HepG2 (cell line): ENCODE measurements around the gene HSPA1L. TPM values are rescaled to one million over a fixed set of nuclear protein-coding genes. Genes with fewer than 3 reads are reported as not detected.

Experiments used
- FOXK1 ChIP-seq: sonication (generic); formaldehyde crosslinking; IDR thresholded peaks from 2 replicates; pipeline ENCODE4 v1.4.0; 2020; ENCODE audit warnings: low read depth, missing genetic modification reagents, borderline replicate concordance
- MAFK ChIP-seq, 2 experiments: IDR thresholded peaks in 1 of 2; conservative IDR thresholded peaks in 1 of 2; 2 replicates each; pipeline ENCODE4 v1.6.1; 2011; ENCODE audit warnings: improper control_type of control experiment in 2 of 2, low read length in 2 of 2
- TCF12 ChIP-seq, 2 experiments: fragments of 450-650 bp in 1 of 2; sonication (generic) in 1 of 2; formaldehyde crosslinking in 1 of 2; IDR thresholded peaks; 2 replicates each; pipeline versions ENCODE4 v1.6.1 to v1.8.0; 2017 to 2022; ENCODE audit warnings: antibody characterized with exemption in 1 of 2, mild to moderate bottlenecking in 1 of 2, missing genetic modification reagents in 1 of 2, moderate library complexity in 1 of 2
- ZNF333 ChIP-seq: sonication (generic); formaldehyde crosslinking; IDR thresholded peaks from 2 replicates; pipeline ENCODE4 v1.4.0; 2020; ENCODE audit warnings: mild to moderate bottlenecking, missing genetic modification reagents, borderline replicate concordance
- polyA plus RNA-seq, 8 experiments: library from polyadenylated mRNA; depleted of rRNA in 3 of 8; stranded (reverse) in 7 of 8; unstranded in 1 of 8; fragments of >200 nt; fragmentation: Illumina TruSeq in 4 of 8; extraction: Trizol in 4 of 8; gene quantifications; 2 replicates each; pipeline versions ENCODE4 v1.2.1 to v1.2.3, GENCODE V29; 2011 to 2016; ENCODE audit warnings: low read depth in 4 of 8, missing spikeins in 1 of 8, mixed read lengths in 1 of 8; ENCODE audit not compliant: insufficient read depth in 1 of 8
- total RNA-seq, 5 experiments: library from RNA; depleted of rRNA; stranded (reverse); fragments of >200 nt; fragmentation: Illumina TruSeq; extraction: Trizol; gene quantifications; 2 replicates each; pipeline ENCODE4 v1.2.3, GENCODE V29; 2016; ENCODE audit warnings: low read depth in 1 of 5
- TF ChIP-seq, protein P1 (sequence below), 2 experiments: fragments of 450-650 bp in 1 of 2; sonication (generic) in 1 of 2; formaldehyde crosslinking in 1 of 2; IDR thresholded peaks; 2 replicates each; pipeline versions ENCODE4 v1.6.1 to v1.8.0; 2016 to 2022; ENCODE audit warnings: antibody characterized with exemption in 1 of 2, mild to moderate bottlenecking in 1 of 2, missing genetic modification reagents in 1 of 2
- TF ChIP-seq, protein P2 (sequence below), 2 experiments: sonication (generic) in 1 of 2; formaldehyde crosslinking in 1 of 2; IDR thresholded peaks; 2 replicates each; pipeline versions ENCODE4 v1.5.1 to v1.6.1; 2011 to 2020; ENCODE audit warnings: borderline replicate concordance in 1 of 2, low read depth in 1 of 2, low read length in 1 of 2, mild to moderate bottlenecking in 1 of 2, missing genetic modification reagents in 1 of 2, moderate library complexity in 1 of 2
- TF ChIP-seq, protein P3 (sequence below): sonication (generic); formaldehyde crosslinking; IDR thresholded peaks from 2 replicates; pipeline ENCODE4 v1.4.0; 2020; ENCODE audit warnings: missing genetic modification reagents, borderline replicate concordance
- TF ChIP-seq, protein P4 (sequence below): IDR thresholded peaks from 2 replicates; pipeline ENCODE4 v1.6.1; 2012; ENCODE audit warnings: low read length, improper control_type of control experiment

The HSPA1L gene
- total and polyA plus RNA-seq, 2 of the 13 experiments (the other 11 are each of a cell fraction or from before 2014, with no cell fraction given): 0.55 to 1.0 TPM

DNA sequence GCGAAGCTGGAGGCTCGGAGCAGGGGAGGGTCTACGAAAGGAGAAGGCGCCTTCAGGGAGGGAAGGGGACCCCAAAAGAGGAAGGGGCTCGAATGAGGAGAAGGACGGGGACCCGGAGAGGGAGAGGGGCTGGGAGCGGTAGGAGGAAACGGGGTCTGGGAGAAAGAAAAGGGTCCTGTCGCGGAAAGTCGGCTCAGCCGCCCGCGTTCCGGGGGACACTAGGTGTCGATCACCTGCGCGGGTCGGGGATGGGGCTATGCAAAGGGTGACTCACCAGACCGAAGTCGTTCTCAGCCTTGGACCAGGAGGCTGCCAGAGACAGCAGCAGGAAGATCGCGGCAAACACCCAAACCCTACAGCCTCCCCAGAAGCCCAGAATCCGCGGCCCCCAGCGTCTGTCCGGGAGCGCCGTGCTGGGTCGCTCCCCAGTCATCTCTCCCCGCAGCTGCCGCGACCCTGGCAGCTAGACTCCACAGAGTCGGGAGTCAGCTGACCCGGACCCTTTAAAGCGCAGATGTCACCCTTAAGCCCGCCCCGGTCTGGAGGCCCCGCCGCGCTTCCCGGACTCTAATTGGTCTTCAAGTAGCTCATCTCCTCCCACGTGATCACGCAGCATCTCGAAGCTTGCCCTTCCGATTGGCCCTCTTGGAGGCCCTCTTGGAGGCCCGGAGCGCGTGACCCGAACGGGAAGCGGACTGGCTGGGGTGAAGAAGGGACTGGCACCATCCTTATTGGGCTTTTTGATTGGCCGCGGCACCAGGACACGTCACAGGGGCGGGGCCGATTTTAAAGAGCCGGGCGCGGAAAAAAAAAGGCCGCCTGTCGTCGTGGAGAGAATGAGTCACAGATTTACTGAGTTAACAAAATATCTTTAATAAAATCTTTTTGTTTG, 47.5 kb upstream of the HSPA1L start, which contains the start of gene NEU1 (continued):
- TF ChIP-seq, protein P1, sequence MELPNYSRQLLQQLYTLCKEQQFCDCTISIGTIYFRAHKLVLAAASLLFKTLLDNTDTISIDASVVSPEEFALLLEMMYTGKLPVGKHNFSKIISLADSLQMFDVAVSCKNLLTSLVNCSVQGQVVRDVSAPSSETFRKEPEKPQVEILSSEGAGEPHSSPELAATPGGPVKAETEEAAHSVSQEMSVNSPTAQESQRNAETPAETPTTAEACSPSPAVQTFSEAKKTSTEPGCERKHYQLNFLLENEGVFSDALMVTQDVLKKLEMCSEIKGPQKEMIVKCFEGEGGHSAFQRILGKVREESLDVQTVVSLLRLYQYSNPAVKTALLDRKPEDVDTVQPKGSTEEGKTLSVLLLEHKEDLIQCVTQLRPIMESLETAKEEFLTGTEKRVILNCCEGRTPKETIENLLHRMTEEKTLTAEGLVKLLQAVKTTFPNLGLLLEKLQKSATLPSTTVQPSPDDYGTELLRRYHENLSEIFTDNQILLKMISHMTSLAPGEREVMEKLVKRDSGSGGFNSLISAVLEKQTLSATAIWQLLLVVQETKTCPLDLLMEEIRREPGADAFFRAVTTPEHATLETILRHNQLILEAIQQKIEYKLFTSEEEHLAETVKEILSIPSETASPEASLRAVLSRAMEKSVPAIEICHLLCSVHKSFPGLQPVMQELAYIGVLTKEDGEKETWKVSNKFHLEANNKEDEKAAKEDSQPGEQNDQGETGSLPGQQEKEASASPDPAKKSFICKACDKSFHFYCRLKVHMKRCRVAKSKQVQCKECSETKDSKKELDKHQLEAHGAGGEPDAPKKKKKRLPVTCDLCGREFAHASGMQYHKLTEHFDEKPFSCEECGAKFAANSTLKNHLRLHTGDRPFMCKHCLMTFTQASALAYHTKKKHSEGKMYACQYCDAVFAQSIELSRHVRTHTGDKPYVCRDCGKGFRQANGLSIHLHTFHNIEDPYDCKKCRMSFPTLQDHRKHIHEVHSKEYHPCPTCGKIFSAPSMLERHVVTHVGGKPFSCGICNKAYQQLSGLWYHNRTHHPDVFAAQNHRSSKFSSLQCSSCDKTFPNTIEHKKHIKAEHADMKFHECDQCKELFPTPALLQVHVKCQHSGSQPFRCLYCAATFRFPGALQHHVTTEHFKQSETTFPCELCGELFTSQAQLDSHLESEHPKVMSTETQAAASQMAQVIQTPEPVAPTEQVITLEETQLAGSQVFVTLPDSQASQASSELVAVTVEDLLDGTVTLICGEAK (IDR thresholded peaks at IDR 0.05): no peak
- TF ChIP-seq, protein P1 (CRISPR knock-in tag; IDR thresholded peaks at IDR 0.05): peak; percentile 49; the same call in 1 of the 2 replicates
- peak; percentile 37; the same call in 1 of the 2 replicates for TF ChIP-seq ZNF333 (CRISPR knock-in tag)
- TF ChIP-seq, protein P2, sequence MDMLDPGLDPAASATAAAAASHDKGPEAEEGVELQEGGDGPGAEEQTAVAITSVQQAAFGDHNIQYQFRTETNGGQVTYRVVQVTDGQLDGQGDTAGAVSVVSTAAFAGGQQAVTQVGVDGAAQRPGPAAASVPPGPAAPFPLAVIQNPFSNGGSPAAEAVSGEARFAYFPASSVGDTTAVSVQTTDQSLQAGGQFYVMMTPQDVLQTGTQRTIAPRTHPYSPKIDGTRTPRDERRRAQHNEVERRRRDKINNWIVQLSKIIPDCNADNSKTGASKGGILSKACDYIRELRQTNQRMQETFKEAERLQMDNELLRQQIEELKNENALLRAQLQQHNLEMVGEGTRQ (IDR thresholded peaks at IDR 0.05; ENCODE audit: low read depth, low read length): peak; percentile 96
- TF ChIP-seq, protein P2 (CRISPR knock-in tag; IDR thresholded peaks at IDR 0.05; ENCODE audit: borderline replicate concordance): peak; percentile 99; the same call in 1 of the 2 replicates
- TF ChIP-seq, protein P3, sequence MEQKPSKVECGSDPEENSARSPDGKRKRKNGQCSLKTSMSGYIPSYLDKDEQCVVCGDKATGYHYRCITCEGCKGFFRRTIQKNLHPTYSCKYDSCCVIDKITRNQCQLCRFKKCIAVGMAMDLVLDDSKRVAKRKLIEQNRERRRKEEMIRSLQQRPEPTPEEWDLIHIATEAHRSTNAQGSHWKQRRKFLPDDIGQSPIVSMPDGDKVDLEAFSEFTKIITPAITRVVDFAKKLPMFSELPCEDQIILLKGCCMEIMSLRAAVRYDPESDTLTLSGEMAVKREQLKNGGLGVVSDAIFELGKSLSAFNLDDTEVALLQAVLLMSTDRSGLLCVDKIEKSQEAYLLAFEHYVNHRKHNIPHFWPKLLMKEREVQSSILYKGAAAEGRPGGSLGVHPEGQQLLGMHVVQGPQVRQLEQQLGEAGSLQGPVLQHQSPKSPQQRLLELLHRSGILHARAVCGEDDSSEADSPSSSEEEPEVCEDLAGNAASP (CRISPR knock-in tag): peak; percentile 46
- no peak for TF ChIP-seq TCF12 (IDR thresholded peaks at IDR 0.05)
- TF ChIP-seq TCF12 (CRISPR knock-in tag; IDR thresholded peaks at IDR 0.05): peak; percentile 4; the same call in 1 of the 2 replicates
- TF ChIP-seq, protein P4, sequence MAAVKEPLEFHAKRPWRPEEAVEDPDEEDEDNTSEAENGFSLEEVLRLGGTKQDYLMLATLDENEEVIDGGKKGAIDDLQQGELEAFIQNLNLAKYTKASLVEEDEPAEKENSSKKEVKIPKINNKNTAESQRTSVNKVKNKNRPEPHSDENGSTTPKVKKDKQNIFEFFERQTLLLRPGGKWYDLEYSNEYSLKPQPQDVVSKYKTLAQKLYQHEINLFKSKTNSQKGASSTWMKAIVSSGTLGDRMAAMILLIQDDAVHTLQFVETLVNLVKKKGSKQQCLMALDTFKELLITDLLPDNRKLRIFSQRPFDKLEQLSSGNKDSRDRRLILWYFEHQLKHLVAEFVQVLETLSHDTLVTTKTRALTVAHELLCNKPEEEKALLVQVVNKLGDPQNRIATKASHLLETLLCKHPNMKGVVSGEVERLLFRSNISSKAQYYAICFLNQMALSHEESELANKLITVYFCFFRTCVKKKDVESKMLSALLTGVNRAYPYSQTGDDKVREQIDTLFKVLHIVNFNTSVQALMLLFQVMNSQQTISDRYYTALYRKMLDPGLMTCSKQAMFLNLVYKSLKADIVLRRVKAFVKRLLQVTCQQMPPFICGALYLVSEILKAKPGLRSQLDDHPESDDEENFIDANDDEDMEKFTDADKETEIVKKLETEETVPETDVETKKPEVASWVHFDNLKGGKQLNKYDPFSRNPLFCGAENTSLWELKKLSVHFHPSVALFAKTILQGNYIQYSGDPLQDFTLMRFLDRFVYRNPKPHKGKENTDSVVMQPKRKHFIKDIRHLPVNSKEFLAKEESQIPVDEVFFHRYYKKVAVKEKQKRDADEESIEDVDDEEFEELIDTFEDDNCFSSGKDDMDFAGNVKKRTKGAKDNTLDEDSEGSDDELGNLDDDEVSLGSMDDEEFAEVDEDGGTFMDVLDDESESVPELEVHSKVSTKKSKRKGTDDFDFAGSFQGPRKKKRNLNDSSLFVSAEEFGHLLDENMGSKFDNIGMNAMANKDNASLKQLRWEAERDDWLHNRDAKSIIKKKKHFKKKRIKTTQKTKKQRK: no peak
- TF ChIP-seq MAFK (conservative IDR thresholded peaks at IDR 0.05 in 1 of 2, IDR thresholded peaks at IDR 0.05 in 1 of 2; ENCODE audit: low read length in 2 of 2): no peak
- TF ChIP-seq FOXK1 (CRISPR knock-in tag): peak; percentile 82; the same call in 1 of the 2 replicates
